Ishikawa (cell line): ENCODE data around the gene ACADL.

ENCODE experiments used
- CEBPB ChIP-seq: IDR thresholded peaks from 2 replicates; pipeline ENCODE4 v1.6.1; 2012
- CREB1 ChIP-seq: IDR thresholded peaks from 2 replicates; pipeline ENCODE4 v1.6.1; 2012; ENCODE audit warnings: low read depth
- EGR1 ChIP-seq: IDR thresholded peaks from 2 replicates; pipeline ENCODE4 v1.6.1; 2012
- EP300 ChIP-seq: IDR thresholded peaks from 2 replicates; pipeline ENCODE4 v1.6.1; 2012; ENCODE audit warnings: borderline replicate concordance
- FOXM1 ChIP-seq: IDR thresholded peaks from 2 replicates; pipeline ENCODE4 v1.6.1; 2012; ENCODE audit warnings: low read depth, borderline replicate concordance
- NFIC ChIP-seq: IDR thresholded peaks from 2 replicates; pipeline ENCODE4 v1.6.1; 2012
- RAD21 ChIP-seq: IDR thresholded peaks from 2 replicates; pipeline ENCODE4 v1.6.1; 2012; ENCODE audit warnings: low read depth
- TAF1 ChIP-seq: IDR thresholded peaks from 2 replicates; pipeline ENCODE4 v1.6.1; 2012; ENCODE audit warnings: low read depth, mild to moderate bottlenecking
- TCF12 ChIP-seq: IDR thresholded peaks from 2 replicates; pipeline ENCODE4 v1.6.1; 2012; ENCODE audit warnings: low read depth
- TEAD4 ChIP-seq: IDR thresholded peaks from 2 replicates; pipeline ENCODE4 v1.6.1; 2012
- YY1 ChIP-seq: IDR thresholded peaks from 2 replicates; pipeline ENCODE4 v1.6.1; 2012; ENCODE audit warnings: low read depth
- ZBTB7A ChIP-seq: IDR thresholded peaks from 2 replicates; pipeline ENCODE4 v1.6.1; 2012; ENCODE audit warnings: low read depth
- TF ChIP-seq, protein P1 (sequence below): IDR thresholded peaks from 2 replicates; pipeline ENCODE4 v1.6.1; 2012
- TF ChIP-seq, protein P2 (sequence below): IDR thresholded peaks from 2 replicates; pipeline ENCODE4 v1.6.1; 2012
- TF ChIP-seq, protein P3 (sequence below): IDR thresholded peaks from 2 replicates; pipeline ENCODE4 v1.6.1; 2012; ENCODE audit warnings: low read depth, mild to moderate bottlenecking

ACADL gene

DNA sequence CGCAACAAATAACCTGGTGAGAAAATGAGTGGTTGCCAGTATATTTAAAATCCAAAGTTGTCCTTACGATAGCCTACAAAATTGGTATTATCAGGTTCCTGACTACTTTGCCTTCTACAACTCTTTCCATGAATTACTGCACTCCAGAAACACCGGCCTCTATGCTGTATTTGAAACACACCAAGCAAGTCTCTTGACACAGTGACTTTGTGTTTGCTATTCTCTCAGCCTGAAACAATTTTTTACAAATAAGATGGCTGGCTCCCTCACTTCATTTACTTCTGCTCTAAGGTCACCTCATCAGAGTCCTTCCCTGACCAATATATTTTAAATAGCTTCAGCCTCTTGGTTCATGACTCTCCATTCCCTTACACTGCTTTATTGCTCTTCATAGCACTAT lies 66.2 kb downstream of the ACADL start:
- TF ChIP-seq EP300, result no peak
- TF ChIP-seq, protein P1, sequence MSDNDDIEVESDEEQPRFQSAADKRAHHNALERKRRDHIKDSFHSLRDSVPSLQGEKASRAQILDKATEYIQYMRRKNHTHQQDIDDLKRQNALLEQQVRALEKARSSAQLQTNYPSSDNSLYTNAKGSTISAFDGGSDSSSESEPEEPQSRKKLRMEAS, result no peak

DNA sequence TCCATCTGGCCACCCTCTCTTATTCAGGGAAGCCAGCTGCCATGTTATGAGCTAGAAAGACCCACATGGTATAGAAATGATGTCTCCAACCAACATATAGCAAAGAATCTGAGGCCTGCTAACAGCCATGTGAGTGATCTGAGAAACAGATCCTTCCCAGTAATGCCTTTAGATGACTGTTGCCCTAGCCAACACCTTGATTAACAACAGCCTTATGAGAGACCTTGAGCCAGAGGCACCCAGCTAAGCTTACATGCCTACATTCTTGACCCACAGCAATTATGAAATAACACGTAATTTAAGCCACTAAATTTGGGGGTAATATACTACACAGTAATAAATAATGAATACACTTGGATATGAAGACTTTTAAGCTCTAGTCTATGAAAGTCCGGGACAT lies 67.0 kb downstream of the ACADL start:
- TF ChIP-seq EP300 (no peak), FOXM1 (no peak), EGR1 (no peak), TEAD4 (no peak)

- TF ChIP-seq TCF12 (no peak), TAF1 (no peak), RAD21 (no peak), CEBPB (no peak), YY1 (no peak), EP300 (no peak), FOXM1 (no peak), CREB1 (no peak), EGR1 (no peak)
- TF ChIP-seq, protein P1, result no peak
- TF ChIP-seq, protein P2, sequence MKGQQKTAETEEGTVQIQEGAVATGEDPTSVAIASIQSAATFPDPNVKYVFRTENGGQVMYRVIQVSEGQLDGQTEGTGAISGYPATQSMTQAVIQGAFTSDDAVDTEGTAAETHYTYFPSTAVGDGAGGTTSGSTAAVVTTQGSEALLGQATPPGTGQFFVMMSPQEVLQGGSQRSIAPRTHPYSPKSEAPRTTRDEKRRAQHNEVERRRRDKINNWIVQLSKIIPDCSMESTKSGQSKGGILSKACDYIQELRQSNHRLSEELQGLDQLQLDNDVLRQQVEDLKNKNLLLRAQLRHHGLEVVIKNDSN, result no peak
Measured at GRCh38 chr2:210157526-210157925, 67.7 kb downstream of the ACADL start.

DNA sequence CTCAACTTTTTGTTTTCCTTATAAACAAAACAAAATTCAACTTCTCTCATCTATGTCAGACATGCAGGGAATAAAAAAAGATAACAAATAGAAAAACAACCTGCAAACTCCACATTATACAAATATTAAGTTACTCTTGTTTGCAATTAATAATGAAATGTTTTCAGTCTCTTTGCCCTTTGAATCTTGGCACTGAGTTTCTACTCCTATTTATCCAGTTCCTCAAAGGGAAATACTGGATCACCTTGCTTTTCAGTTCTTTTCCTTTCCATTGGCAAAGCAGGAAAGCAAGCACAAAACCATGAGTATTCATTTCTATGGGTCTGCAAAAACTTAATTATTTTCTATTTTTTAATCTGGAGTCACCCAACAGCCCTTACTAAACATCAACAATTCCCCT lies 77.6 kb downstream of the ACADL start:
- TF ChIP-seq, protein P2, result no peak
- TF ChIP-seq TCF12 (no peak), CEBPB (no peak), TEAD4 (no peak), RAD21 (no peak), TAF1 (no peak), CREB1 (no peak), ZBTB7A (no peak), NFIC (no peak), FOXM1 (no peak), EP300 (no peak), YY1 (no peak)
- TF ChIP-seq, protein P1, result no peak
- TF ChIP-seq, protein P3, sequence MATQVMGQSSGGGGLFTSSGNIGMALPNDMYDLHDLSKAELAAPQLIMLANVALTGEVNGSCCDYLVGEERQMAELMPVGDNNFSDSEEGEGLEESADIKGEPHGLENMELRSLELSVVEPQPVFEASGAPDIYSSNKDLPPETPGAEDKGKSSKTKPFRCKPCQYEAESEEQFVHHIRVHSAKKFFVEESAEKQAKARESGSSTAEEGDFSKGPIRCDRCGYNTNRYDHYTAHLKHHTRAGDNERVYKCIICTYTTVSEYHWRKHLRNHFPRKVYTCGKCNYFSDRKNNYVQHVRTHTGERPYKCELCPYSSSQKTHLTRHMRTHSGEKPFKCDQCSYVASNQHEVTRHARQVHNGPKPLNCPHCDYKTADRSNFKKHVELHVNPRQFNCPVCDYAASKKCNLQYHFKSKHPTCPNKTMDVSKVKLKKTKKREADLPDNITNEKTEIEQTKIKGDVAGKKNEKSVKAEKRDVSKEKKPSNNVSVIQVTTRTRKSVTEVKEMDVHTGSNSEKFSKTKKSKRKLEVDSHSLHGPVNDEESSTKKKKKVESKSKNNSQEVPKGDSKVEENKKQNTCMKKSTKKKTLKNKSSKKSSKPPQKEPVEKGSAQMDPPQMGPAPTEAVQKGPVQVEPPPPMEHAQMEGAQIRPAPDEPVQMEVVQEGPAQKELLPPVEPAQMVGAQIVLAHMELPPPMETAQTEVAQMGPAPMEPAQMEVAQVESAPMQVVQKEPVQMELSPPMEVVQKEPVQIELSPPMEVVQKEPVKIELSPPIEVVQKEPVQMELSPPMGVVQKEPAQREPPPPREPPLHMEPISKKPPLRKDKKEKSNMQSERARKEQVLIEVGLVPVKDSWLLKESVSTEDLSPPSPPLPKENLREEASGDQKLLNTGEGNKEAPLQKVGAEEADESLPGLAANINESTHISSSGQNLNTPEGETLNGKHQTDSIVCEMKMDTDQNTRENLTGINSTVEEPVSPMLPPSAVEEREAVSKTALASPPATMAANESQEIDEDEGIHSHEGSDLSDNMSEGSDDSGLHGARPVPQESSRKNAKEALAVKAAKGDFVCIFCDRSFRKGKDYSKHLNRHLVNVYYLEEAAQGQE, result no peak
